GM12891 (cell line): ENCODE measurements around the gene TERB2.
"Not testable (repeated sequence)": the region's sequence is repeated elsewhere in the genome, so short reads cannot be mapped to it uniquely, and the experiment has no call there.

ENCODE experiments used
- PAX5 ChIP-seq: IDR thresholded peaks from 2 replicates; pipeline ENCODE4 v1.6.1; 2011; ENCODE audit warnings: low read length, moderate library complexity, mild to moderate bottlenecking; ENCODE audit not compliant: insufficient read depth, severe bottlenecking
- POLR2A ChIP-seq: IDR thresholded peaks from 2 replicates; pipeline ENCODE4 v1.6.1; 2011; ENCODE audit warnings: low read depth, low read length, control low read depth
- POLR2AphosphoS5 ChIP-seq: IDR thresholded peaks from 2 replicates; pipeline ENCODE4 v1.6.1; 2011; ENCODE audit warnings: low read depth, low read length, control low read depth
- SPI1 ChIP-seq: IDR thresholded peaks from 2 replicates; pipeline ENCODE4 v1.6.1; 2011; ENCODE audit warnings: low read depth, low read length, control low read depth
- TAF1 ChIP-seq: IDR thresholded peaks from 2 replicates; pipeline ENCODE4 v1.6.1; 2011; ENCODE audit warnings: low read depth, low read length, control low read depth

GRCh38 chr15:45001180-45001579, 44.7 kb downstream of the TERB2 start:
- TF ChIP-seq POLR2A, TAF1, PAX5, POLR2AphosphoS5, SPI1: not testable (repeated sequence)
